Astrocyte (in vitro differentiated cells and primary cell): Measurements from ENCODE around the gene OR8K5. TPM values are rescaled to one million over a fixed set of nuclear protein-coding genes. Genes with fewer than 3 reads are reported as not detected.

Experiments
- DNase-seq: peaks from one replicate; pipeline ENCODE4 v3.0.0-alpha.2; 2010; ENCODE audit warnings: low read depth
- FAIRE-seq: peaks from 2 replicates; lab custom pipeline; 2011; peaks lifted over from hg19 to GRCh38; lab: Jason Lieb, UNC
- H2AFZ ChIP-seq: 2 replicates; pipeline ENCODE4 v1.6.0; 2012; ENCODE audit warnings: low read depth, low read length, inconsistent platforms
- H3K27ac ChIP-seq: 2 replicates; pipeline ENCODE4 v1.5.1; 2011; ENCODE audit warnings: low read depth, low read length, inconsistent platforms
- H3K27me3 ChIP-seq: 2 replicates; pipeline ENCODE4 v1.6.0; 2011; ENCODE audit warnings: low read length, inconsistent platforms; ENCODE audit not compliant: insufficient read depth
- H3K36me3 ChIP-seq: 2 replicates; pipeline ENCODE4 v1.5.1; 2011; ENCODE audit warnings: low read length, inconsistent platforms; ENCODE audit not compliant: insufficient read depth
- H3K4me1 ChIP-seq: 2 replicates; pipeline ENCODE4 v1.5.1; 2011; ENCODE audit warnings: low read length, inconsistent platforms; ENCODE audit not compliant: insufficient read depth
- H3K4me2 ChIP-seq: 2 replicates; pipeline ENCODE4 v1.6.0; 2012; ENCODE audit warnings: low read length, inconsistent platforms
- H3K4me3 ChIP-seq: 2 replicates; pipeline ENCODE4 v1.5.1; 2011; ENCODE audit warnings: low read depth, mild to moderate bottlenecking, low read length, inconsistent platforms; ENCODE audit not compliant: insufficient read depth
- H3K79me2 ChIP-seq: 2 replicates; pipeline ENCODE4 v1.6.0; 2012; ENCODE audit warnings: mild to moderate bottlenecking, low read length, inconsistent platforms; ENCODE audit not compliant: insufficient read depth
- H3K9ac ChIP-seq: 2 replicates; pipeline ENCODE4 v1.6.0; 2012; ENCODE audit warnings: mild to moderate bottlenecking, low read length, inconsistent platforms
- H3K9me3 ChIP-seq: 2 replicates; pipeline ENCODE4 v1.5.1; 2012; ENCODE audit warnings: low read depth, mild to moderate bottlenecking, low read length, inconsistent platforms; ENCODE audit not compliant: insufficient read depth
- H4K20me1 ChIP-seq: 2 replicates; pipeline ENCODE4 v1.6.0; 2012; ENCODE audit warnings: low read length, inconsistent platforms; ENCODE audit not compliant: insufficient read depth
- H3K27ac Mint-ChIP-seq: one replicate; pipeline ENCODE4 v1.8.0; 2021; ENCODE audit warnings: mild to moderate bottlenecking, mixed read lengths; ENCODE audit not compliant: unreplicated experiment
- H3K27me3 Mint-ChIP-seq: one replicate; pipeline ENCODE4 v1.8.0; 2021; ENCODE audit warnings: low read depth, mixed read lengths; ENCODE audit not compliant: unreplicated experiment
- H3K36me3 Mint-ChIP-seq: one replicate; pipeline ENCODE4 v1.8.0; 2021; ENCODE audit warnings: low read depth, mixed read lengths; ENCODE audit not compliant: unreplicated experiment
- H3K4me1 Mint-ChIP-seq: one replicate; pipeline ENCODE4 v1.8.0; 2021; ENCODE audit warnings: low read depth, mixed read lengths; ENCODE audit not compliant: unreplicated experiment
- H3K4me3 Mint-ChIP-seq: one replicate; pipeline ENCODE4 v1.8.0; 2021; ENCODE audit warnings: mild to moderate bottlenecking, moderate library complexity, mixed read lengths; ENCODE audit not compliant: unreplicated experiment
- H3K9me3 Mint-ChIP-seq: one replicate; pipeline ENCODE4 v1.8.0; 2021; ENCODE audit warnings: mild to moderate bottlenecking, mixed read lengths; ENCODE audit not compliant: unreplicated experiment
- CTCF ChIP-seq: IDR thresholded peaks from 2 replicates; pipeline ENCODE4 v1.5.1; 2011; ENCODE audit warnings: low read depth, mild to moderate bottlenecking, inconsistent platforms, low read length, moderate library complexity; ENCODE audit not compliant: insufficient read depth
- EZH2 ChIP-seq: IDR thresholded peaks from 2 replicates; pipeline ENCODE4 v1.6.1; 2012; ENCODE audit warnings: mild to moderate bottlenecking, low read length, inconsistent platforms; ENCODE audit not compliant: insufficient read depth
- total RNA-seq: library from RNA; stranded (reverse); gene quantifications from 2 replicates; pipeline ENCODE4 v1.2.1, GENCODE V29; 2021

OR8K5 gene
- total RNA-seq, 1 donor from 2014 or later = not detected

GRCh38 chr11:56140151-56140661, 19.9 kb downstream of the OR8K5 start, which contains the start of gene OR8J3:
OR8J3 (minus strand) TSS chr11:56140201; CDS start chr11:56137718, 2,483 bp downstream.
- no peaks in the 10 kb centered on the region for H3K4me1 Mint-ChIP-seq
- H2AFZ ChIP-seq = no peak within 1 kb of the TSS
- no peak for FAIRE-seq

GRCh38 chr11:56122073-56122472, 38.0 kb downstream of the OR8K5 start, which contains the start of gene OR8H3:
OR8H3 (plus strand) TSS chr11:56122373; CDS start chr11:56122373, 0 bp downstream.
- Mint-ChIP-seq H3K4me1 (no peaks in the 10 kb centered on the region), H3K36me3 (no peaks in the 10 kb centered on the region), H3K9me3 (no peaks in the 10 kb centered on the region), H3K27ac (no peak within 1 kb of the TSS), H3K27me3 (no peaks in the 10 kb centered on the region), H3K4me3 (no peak within 1 kb of the TSS)
- no peak for TF ChIP-seq CTCF
- TF ChIP-seq EZH2 = no peak
- Histone ChIP-seq H3K79me2 (no peaks in the 10 kb centered on the region), H3K4me3 (no peak within 1 kb of the TSS), H3K9ac (no peak within 1 kb of the TSS), H3K4me1 (no peaks in the 10 kb centered on the region), H3K27ac (no peak within 1 kb of the TSS), H3K27me3 (no peaks in the 10 kb centered on the region), H3K9me3 (no peaks in the 10 kb centered on the region), H3K36me3 (no peaks in the 10 kb centered on the region), H3K4me2 (no peak within 1 kb of the TSS), H4K20me1 (no peaks in the 10 kb centered on the region), H2AFZ (no peak within 1 kb of the TSS)
- DNase-seq (no peak), FAIRE-seq (no peak)

More at GRCh38 chr11:56140151-56140661, 19.9 kb downstream of the OR8K5 start, which contains the start of gene OR8J3:
- Mint-ChIP-seq H3K9me3 (no peaks in the 10 kb centered on the region), H3K27me3 (no peaks in the 10 kb centered on the region), H3K27ac (no peak within 1 kb of the TSS), H3K36me3 (no peaks in the 10 kb centered on the region), H3K4me3 (no peak within 1 kb of the TSS)
- H3K79me2 ChIP-seq = no peaks in the 10 kb centered on the region
- H3K4me1 ChIP-seq = no peaks in the 10 kb centered on the region
- no peak within 1 kb of the TSS for H3K9ac ChIP-seq
- H3K36me3 ChIP-seq = no peaks in the 10 kb centered on the region
- TF ChIP-seq EZH2 (no peak), CTCF (no peak)
- H3K27ac ChIP-seq = no peak within 1 kb of the TSS
- peaks cover 1% of the 10 kb centered on the region for H3K9me3 ChIP-seq
- no peak within 1 kb of the TSS for H3K4me2 ChIP-seq
- no peaks in the 10 kb centered on the region for H4K20me1 ChIP-seq
- no peak for DNase-seq
- no peak within 1 kb of the TSS for H3K4me3 ChIP-seq
- H3K27me3 ChIP-seq = no peaks in the 10 kb centered on the region

Other genes with a start within 250 kb of the OR8K5 start
- gene OR5W2, start 245.7 kb downstream of the OR8K5 start, total RNA-seq = not detected in 2 replicates
- gene OR5I1, start 223.9 kb downstream of the OR8K5 start, total RNA-seq = not detected in 2 replicates
- not detected in 2 replicates for gene OR10AG1, start 190.4 kb downstream of the OR8K5 start, total RNA-seq
- not detected in 2 replicates for gene OR5F1, start 165.7 kb downstream of the OR8K5 start, total RNA-seq
- not detected in 2 replicates for gene OR5AS1, start 132.7 kb downstream of the OR8K5 start, total RNA-seq
- gene OR8I2, start 67.0 kb downstream of the OR8K5 start, total RNA-seq = not detected in 2 replicates
- gene OR8H2, start 56.6 kb downstream of the OR8K5 start, total RNA-seq = not detected in 2 replicates
- gene OR8H3, start 37.9 kb downstream of the OR8K5 start, total RNA-seq = not detected in 2 replicates
- not detected in 2 replicates for gene OR8J3, start 20.1 kb downstream of the OR8K5 start, total RNA-seq
- not detected in 2 replicates for gene OR5J2, start 16.3 kb upstream of the OR8K5 start, total RNA-seq
- gene OR5T2, start 73.9 kb upstream of the OR8K5 start, total RNA-seq = not detected in 2 replicates
- not detected in 2 replicates for gene OR5T3, start 91.9 kb upstream of the OR8K5 start, total RNA-seq
- gene OR5T1, start 113.8 kb upstream of the OR8K5 start, total RNA-seq = not detected in 2 replicates
- not detected in 2 replicates for gene OR8H1, start 131.9 kb upstream of the OR8K5 start, total RNA-seq
- not detected in 2 replicates for gene OR8K3, start 154.8 kb upstream of the OR8K5 start, total RNA-seq
- gene OR8K1, start 185.7 kb upstream of the OR8K5 start, total RNA-seq = not detected in 2 replicates
- not detected in 2 replicates for gene OR8J1, start 194.0 kb upstream of the OR8K5 start, total RNA-seq
- gene OR8U1, start 215.3 kb upstream of the OR8K5 start, total RNA-seq = not detected in 2 replicates